Fibroblast of peridontal ligament (primary cell): ENCODE measurements around the gene FRA10AC1.
"Not testable (repeated sequence)": the region's sequence is repeated elsewhere in the genome, so short reads cannot be mapped to it uniquely, and the experiment has no call there.

Source experiments
- DNase-seq: peaks from one replicate; pipeline ENCODE4 v3.0.0-alpha.2; 2010; ENCODE audit errors: extremely low read depth

The FRA10AC1 gene

DNA sequence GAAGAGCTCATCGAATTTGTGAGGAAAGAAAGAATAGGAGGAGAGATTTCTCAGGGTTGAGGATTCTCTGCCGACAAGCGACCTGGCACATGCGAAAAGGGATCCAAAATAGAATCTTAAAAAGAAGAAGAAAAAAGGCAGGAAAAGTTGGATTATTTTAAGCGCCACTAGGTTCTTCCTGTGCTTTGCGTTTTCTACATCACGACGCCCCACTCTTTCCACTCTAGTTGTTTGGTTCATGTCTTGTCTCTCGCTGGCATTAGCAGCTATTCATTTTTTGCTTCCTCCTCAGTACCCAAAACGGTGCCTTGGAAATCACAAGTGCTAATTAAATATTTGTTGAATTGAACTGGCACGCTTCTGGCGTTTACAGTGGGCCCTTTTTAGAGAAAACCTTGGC lies 674 bp upstream of the FRA10AC1 start:
- DNase-seq: peak; percentile 36

- peak; percentile 69 for DNase-seq
These were observed 554 bp downstream of the FRA10AC1 start for GRCh38 chr10:93701866-93702209.

DNA sequence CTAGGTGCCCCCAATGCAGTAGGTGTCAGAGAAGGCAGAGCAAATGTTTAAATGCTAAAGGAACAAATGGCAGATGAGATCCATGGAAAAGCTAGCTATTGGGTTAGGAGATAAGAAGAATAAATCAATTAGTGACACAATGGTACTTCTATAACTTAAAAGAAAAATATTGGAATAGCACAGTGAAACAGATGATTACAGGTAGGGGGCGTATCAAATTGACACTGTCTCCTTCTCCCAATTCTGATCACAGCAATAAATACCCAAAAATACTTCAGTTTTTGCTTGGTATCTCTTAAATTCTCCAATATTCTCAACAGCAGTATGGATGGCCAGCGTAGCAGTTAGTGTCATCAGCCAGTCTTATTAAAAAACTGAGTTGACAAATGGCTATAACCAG lies 5.2 kb downstream of the FRA10AC1 start:
- no peak for DNase-seq

- not testable (repeated sequence) for DNase-seq
These were observed 5.8 kb downstream of the FRA10AC1 start for GRCh38 chr10:93696582-93696981.

DNA sequence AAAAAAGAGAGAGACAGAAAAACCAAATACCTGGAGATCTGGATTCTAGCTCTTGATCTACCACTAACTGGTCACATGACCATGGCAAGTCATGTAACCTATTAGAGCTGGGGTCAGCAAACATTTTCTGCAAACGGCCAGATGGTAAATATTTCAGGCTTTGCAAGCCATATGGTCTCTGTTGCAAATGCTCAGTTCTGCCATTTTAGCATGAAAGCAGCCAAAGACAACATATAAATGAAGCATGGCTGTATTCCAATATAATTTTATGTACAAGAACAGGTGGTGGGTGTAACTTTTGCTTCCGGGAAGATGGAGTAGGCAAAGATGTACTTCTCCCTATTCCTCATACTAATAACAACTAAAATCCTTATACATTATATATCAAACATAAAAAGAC lies 6.7 kb downstream of the FRA10AC1 start:
- DNase-seq: no peak

- no peak for DNase-seq
These were observed 14.7 kb downstream of the FRA10AC1 start for GRCh38 chr10:93687737-93688136.

DNA sequence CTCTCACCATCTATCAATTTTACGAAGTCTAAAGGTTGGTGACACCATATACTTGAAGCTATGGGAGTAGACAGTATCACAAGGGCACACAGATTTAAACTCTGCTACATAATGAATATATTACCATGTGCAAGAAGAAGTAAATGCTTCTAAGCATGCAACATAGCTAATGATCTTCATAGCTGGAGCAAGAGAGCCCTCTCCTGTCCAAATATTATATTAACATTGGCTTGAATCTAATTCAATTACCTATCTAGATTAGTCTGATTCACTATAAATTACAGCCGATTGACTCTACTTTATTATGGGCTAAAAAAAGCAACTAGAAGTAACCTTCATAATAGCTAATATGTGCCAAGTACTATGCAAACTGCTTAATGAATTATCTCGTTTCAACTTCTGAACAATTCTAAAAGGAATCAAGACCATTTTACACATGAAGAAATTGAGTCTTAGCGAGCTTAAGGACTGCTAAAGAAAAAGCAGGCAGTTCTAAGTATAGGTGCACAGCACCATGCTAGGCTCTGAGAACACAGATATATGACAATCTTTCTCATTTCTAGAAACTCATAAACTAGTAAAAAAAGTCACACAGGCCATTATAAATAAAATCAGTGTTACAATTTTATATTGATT lies 21.9 kb downstream of the FRA10AC1 start:
- peak; percentile 67 for DNase-seq

DNA sequence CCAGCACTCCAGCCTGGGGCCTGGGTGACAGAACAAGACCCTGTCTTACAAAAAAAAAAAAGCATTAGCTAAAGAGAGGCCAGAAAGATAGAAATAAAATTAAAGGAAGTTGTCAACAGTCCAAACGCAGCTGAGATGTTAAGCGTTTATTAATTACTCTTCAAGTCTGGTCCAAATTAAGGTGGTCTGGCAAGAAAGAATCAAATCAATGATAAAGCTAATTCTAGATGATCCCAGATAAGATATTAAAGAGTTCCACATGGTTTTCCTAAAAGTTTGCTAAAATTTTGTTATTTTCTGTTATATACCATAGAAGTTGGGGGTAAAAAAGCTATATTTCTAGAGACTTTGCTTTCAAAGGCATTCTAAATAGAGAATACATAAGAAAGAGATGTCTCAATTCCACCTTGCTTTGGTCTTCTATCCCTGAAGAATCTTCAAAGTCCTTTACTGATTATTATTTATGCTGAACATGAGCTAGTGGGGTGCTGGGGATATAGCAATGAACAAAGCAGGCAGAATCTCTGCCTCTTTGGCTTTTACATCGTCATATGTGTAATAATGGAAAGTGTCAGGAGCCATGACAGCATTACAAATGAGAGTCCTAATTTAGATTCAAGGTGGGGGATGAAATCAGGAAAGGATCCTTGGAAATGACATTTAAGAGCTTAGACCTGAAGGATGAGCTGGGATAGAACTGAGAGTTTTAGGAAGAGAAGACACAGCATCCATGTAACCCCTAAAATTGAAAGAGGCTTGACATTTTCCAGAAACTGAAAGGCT lies 23.4 kb downstream of the FRA10AC1 start:
- DNase-seq: no peak

GRCh38 chr10:93678386-93678785 lies 24.0 kb downstream of the FRA10AC1 start:
- DNase-seq: no peak

- no peak for DNase-seq
These were observed 28.6 kb downstream of the FRA10AC1 start for GRCh38 chr10:93673791-93674190.

GRCh38 chr10:93672890-93673289 lies 29.5 kb downstream of the FRA10AC1 start:
- DNase-seq: no peak

DNA sequence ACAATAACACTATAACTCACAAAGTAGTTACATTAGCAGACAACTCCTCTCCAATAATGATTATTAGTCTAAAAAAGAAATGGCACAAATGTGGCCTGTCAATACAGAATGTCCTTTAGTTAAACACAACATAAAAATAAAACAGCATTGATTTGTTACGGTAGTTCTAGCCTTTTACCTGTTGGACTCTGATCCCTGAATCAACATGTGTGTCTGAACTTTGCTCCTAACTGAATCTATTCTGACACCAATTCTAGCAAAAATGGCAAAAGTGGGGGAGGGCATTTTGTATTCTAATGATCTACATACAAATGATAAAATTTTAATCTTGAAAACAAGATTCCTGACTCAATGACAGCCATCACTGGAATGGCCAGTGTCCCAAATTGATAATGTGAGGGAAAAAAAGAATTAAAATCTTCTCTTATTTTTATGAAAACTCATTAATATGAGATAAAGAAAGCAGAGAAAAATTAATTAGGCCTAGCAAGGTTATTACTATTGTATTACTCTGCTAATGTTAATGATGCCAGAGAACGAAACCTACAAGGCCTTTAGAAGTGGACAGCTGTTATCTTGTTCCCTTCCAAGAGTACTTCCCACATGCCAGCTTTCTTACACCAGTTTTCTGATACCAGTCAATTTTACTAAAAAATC lies 30.2 kb downstream of the FRA10AC1 start:
- no peak for DNase-seq

DNA sequence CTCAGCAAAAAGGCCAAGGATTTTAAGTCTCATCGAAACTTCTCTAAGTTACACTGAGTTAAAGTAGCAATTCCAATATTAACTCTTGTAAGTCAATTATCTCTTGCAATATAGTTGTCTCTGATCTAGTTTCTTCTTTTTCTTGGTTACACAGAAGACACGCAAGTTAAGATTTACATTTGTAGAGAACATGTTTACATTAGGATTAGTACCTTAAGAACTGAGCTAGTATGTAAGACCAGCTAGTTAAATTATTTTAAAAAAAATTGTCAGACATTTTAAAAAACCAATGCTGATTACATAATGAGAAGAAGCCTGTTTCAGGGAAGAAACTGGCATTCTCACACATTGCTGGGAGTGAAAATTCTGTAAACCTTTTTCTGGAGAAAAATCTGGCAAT lies 31.4 kb downstream of the FRA10AC1 start:
- no peak for DNase-seq

GRCh38 chr10:93670372-93670771 lies 32.0 kb downstream of the FRA10AC1 start:
- DNase-seq: no peak

DNA sequence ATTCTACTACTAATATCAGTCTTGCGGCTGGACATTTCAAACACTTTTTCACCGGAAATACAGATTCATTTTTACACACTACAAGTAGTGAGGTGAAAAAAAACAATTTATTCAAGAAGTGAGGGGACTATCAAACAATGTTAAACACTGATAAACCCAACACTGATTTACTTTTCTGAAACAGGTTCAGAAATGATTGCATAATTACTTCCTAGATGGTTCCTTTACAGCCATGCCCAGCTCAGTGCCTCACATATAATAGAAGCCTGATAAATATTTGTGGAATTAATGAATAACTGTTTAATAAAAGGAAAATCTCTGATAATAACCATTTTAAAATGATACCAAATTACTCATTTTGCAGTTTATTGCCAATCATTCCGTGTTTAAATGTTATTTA lies 34.6 kb downstream of the FRA10AC1 start:
- DNase-seq: no peak

DNA sequence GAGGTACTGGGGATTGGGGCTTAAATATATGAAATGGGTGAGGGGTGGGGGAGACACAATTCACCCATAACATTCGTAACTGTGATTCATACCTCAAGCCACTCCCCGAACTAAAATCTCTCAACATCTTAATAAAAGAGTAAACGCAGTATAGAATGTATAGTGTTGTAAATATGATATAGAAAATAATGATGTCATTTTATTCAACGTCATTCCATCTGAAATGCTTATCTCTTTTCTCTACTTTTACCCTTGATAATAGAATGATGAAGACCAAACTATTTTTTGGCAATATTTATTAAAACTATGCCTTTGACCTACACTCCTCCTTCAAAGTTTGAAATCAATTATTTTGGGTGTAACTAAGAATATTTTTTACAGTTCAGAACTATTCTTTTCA lies 36.4 kb downstream of the FRA10AC1 start:
- DNase-seq: no peak

DNA sequence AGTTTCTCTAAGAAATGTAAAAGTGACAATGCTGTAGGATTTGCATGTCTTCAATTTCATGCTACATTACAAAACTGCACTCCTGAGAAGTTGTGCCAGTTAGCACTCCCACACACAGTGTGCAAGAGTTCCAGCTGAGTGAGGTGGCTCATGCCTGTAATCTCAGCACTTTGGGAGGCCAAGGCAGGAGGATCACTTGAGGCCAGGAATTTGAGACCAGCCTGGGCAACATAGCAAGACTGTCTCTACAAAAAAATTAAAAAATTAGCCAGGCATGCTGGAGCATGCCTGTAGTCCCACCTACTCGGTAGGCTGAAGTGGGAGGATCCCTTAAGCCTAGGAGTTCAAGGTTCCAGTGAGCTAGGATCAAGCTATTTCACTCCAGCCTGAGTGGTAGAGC lies 44.6 kb downstream of the FRA10AC1 start:
- DNase-seq: no peak

DNA sequence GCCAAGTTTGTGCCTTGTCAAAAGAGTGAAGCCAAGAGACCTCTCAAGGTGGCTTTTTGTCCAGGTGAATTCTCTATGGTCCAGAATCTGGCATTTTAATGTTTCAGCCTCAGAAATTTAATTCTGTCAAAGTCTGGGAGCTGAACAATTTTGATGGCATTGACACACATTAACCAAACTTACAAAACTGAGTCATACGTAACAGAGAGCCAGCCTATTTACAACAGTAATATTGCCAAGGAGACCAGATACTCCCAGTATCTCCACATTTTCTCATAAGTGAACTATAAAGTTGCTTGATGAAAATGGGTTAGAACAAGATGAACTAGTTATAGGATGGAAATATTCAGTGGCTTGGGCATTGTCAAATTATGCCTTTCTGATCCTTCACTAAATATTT lies 46.2 kb downstream of the FRA10AC1 start:
- DNase-seq: no peak

DNA sequence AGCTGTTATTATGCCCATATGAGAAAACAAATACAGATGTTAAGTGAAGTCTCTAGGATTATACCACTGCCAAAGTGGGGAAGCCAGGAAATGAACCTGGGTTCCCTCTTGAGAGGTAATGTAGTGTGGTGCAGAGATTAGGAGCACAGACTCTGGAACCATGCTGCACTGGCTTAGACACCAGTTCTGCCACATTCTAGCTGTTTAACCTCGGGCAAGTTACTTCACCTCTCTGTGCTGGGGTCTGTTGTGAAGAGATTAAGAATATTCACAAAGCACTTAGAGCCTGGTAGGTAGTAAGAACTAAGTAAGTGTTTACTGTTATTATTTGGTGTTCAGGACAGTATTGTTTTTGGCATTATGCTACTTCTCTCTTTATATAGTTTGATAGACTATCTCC lies 48.2 kb downstream of the FRA10AC1 start:
- DNase-seq: no peak

GRCh38 chr10:93652857-93653256 lies 49.5 kb downstream of the FRA10AC1 start:
- DNase-seq: no peak

- no peak for DNase-seq
These were observed 62.6 kb downstream of the FRA10AC1 start for GRCh38 chr10:93639791-93640190.

- DNase-seq: no peak
These were observed 71.5 kb downstream of the FRA10AC1 start for GRCh38 chr10:93630625-93631557.
